HL-60 (cell line): ENCODE measurements around the gene AMDHD2.
"Not testable (repeated sequence)": the region's sequence is repeated elsewhere in the genome, so short reads cannot be mapped to it uniquely, and the experiment has no call there.

Experiments used
- DNase-seq, 2 experiments: peaks; one replicate each; pipeline ENCODE4 v3.0.0-alpha.2; 2010 to 2020; ENCODE audit warnings: low read depth in 1 of 2, low spot score in 1 of 2
- H3K27ac ChIP-seq: fragments of 250-450 bp; sonication (Bioruptor Pico); replicated peaks from 2 replicates; pipeline ENCODE4 v1.5.1; 2020; ENCODE audit warnings: mild to moderate bottlenecking, moderate library complexity
- H3K27me3 ChIP-seq: fragments of 250-450 bp; sonication (Bioruptor Pico); 2 replicates; pipeline ENCODE4 v1.5.1; 2021; ENCODE audit warnings: mild to moderate bottlenecking, moderate library complexity; ENCODE audit not compliant: insufficient read depth, poor library complexity, severe bottlenecking
- H3K4me3 ChIP-seq: replicated peaks from 2 replicates; pipeline ENCODE4 v1.5.1; 2011; ENCODE audit warnings: mild to moderate bottlenecking, control low read depth, low read length; ENCODE audit not compliant: insufficient read depth
- CTCF ChIP-seq: IDR thresholded peaks from one replicate; pipeline ENCODE4 v1.5.1; 2011; ENCODE audit warnings: low read length, control low read depth, inconsistent platforms; ENCODE audit not compliant: insufficient read depth
- GABPA ChIP-seq: IDR thresholded peaks from 2 replicates; pipeline ENCODE4 v1.6.1; 2012; ENCODE audit warnings: low read depth
- POLR2AphosphoS5 ChIP-seq: IDR thresholded peaks from 2 replicates; pipeline ENCODE4 v1.6.1; 2012; ENCODE audit warnings: low read depth
- REST ChIP-seq: IDR thresholded peaks from 2 replicates; pipeline ENCODE4 v1.6.1; 2012; ENCODE audit warnings: low read depth; ENCODE audit not compliant: insufficient replicate concordance
- SPI1 ChIP-seq: IDR thresholded peaks from 2 replicates; pipeline ENCODE4 v1.6.1; 2012; ENCODE audit warnings: low read depth, mild to moderate bottlenecking, borderline replicate concordance

The AMDHD2 gene

GRCh38 chr16:2535625-2536013 lies 15.4 kb downstream of the AMDHD2 start:
- no peak overlapping the region for H3K4me3 ChIP-seq
- DNase-seq = no peak
- no peaks in the 10 kb centered on the region for H3K27me3 ChIP-seq
- no peak overlapping the region for H3K27ac ChIP-seq
- no peak for TF ChIP-seq SPI1
- no peak for TF ChIP-seq POLR2AphosphoS5
- no peak for TF ChIP-seq CTCF
- no peak for TF ChIP-seq GABPA
- TF ChIP-seq REST = no peak

- peak within 1 kb of the TSS; percentile 65 for H3K27ac ChIP-seq
- H3K4me3 ChIP-seq = peak within 1 kb of the TSS; percentile 56
- DNase-seq = peak; percentile 88 to 93
- no peaks in the 10 kb centered on the region for H3K27me3 ChIP-seq
- no peak for TF ChIP-seq REST
- no peak for TF ChIP-seq SPI1
- TF ChIP-seq GABPA = peak; percentile 64; the same call in 1 of the 2 replicates
- no peak for TF ChIP-seq CTCF
Measured at GRCh38 chr16:2537451-2538379, 17.5 kb downstream of the AMDHD2 start, which contains the start of gene PDPK1. Gene PDPK1 (plus strand): TSS chr16:2538021. CDS start chr16:2538113, 92 bp downstream.

GRCh38 chr16:2539192-2539844 lies 19.1 kb downstream of the AMDHD2 start:
- DNase-seq = peak in 1 of 2 experiments; percentile 45
- not testable (repeated sequence) for H3K4me3 ChIP-seq, H3K27me3 ChIP-seq
- H3K27ac ChIP-seq = peak overlapping the region; percentile 16; the same call in 1 of the 2 replicates

GRCh38 chr16:2539845-2540458 lies 19.8 kb downstream of the AMDHD2 start:
- TF ChIP-seq SPI1 = peak; percentile 37; the same call in 1 of the 2 replicates
- H3K4me3 ChIP-seq, H3K27me3 ChIP-seq: not testable (repeated sequence)
- peak in 1 of 2 experiments; percentile 38 for DNase-seq
- peak overlapping the region; percentile 16; the same call in 1 of the 2 replicates for H3K27ac ChIP-seq
